ENCODE measurements around the gene STIP1.

STIP1 gene

GRCh38 chr11:64207256-64208085 is 21.5 kb downstream of the STIP1 start:
- H3K4me2 ChIP-seq = peak overlapping the region; percentile 96 to 100 (median 99)
- TF ChIP-seq Cebpa-rat (IDR thresholded peaks at IDR 0.05) = 0 out of 22 replicates have a peak, but pooled peaks of 2 of the 11 experiments have one; percentile 15 to 33
- H3K36me3 ChIP-seq = peaks cover 41 to 80% (median 62%) of the 10 kb centered on the region in 11 experiments
- H3K4me3 ChIP-seq = peak overlapping the region; percentile 82 to 98 (median 94)
- no peaks in the 10 kb centered on the region for H3K27me3 ChIP-seq
- H3K9me3 ChIP-seq (replicated peaks in 1 of 11) = no peaks in the 10 kb centered on the region
- peak overlapping the region; percentile 87 to 100 (median 97) for H3K27ac ChIP-seq
- H3K4me1 ChIP-seq = peaks cover 61 to 78% (median 73%) of the 10 kb centered on the region in 10 experiments
- H3K9ac ChIP-seq = peak overlapping the region; percentile 93 to 99 (median 96)
- H4K20me1 ChIP-seq = peaks cover 47 to 75% (median 63%) of the 10 kb centered on the region in 11 experiments

- peaks cover 69 to 85% (median 79%) of the 10 kb centered on the region in 10 experiments for H3K4me1 ChIP-seq
- peak overlapping the region; percentile 82 to 98 (median 94) for H3K4me3 ChIP-seq
- H3K9ac ChIP-seq = peak overlapping the region; percentile 93 to 99 (median 96)
- H3K4me2 ChIP-seq = peak overlapping the region; percentile 96 to 100 (median 99)
- H3K27ac ChIP-seq = peak overlapping the region; percentile 74 to 100 (median 97)
- no peaks in the 10 kb centered on the region for H3K9me3 ChIP-seq (replicated peaks in 1 of 11)
- H3K27me3 ChIP-seq = no peaks in the 10 kb centered on the region
- peaks cover 42 to 70% (median 60%) of the 10 kb centered on the region in 11 experiments for H4K20me1 ChIP-seq
- no peak for TF ChIP-seq Cebpa-rat (IDR thresholded peaks at IDR 0.05)
- H3K36me3 ChIP-seq = peaks cover 49 to 80% (median 65%) of the 10 kb centered on the region in 11 experiments
Measured at GRCh38 chr11:64208086-64208795, 22.3 kb downstream of the STIP1 start.

GRCh38 chr11:64208796-64209562 is 23.0 kb downstream of the STIP1 start:
- Histone ChIP-seq H3K27ac (peak overlapping the region; percentile 74 to 100 (median 97); a peak in 21 of 22 replicates), H4K20me1 (peaks cover 34 to 70% (median 58%) of the 10 kb centered on the region in 11 experiments), H3K4me2 (peak overlapping the region; percentile 96 to 100 (median 99)), H3K36me3 (peaks cover 55 to 80% (median 69%) of the 10 kb centered on the region in 11 experiments), H3K9ac (peak overlapping the region; percentile 93 to 99 (median 96)), H3K4me3 (peak overlapping the region; percentile 82 to 98 (median 94)), H3K27me3 (no peaks in the 10 kb centered on the region), H3K4me1 (peaks cover 76 to 88% (median 81%) of the 10 kb centered on the region in 10 experiments), H3K9me3 (replicated peaks in 1 of 11) (no peaks in the 10 kb centered on the region)
- TF ChIP-seq Cebpa-rat (IDR thresholded peaks at IDR 0.05) = no peak

- H3K4me3 ChIP-seq = peak overlapping the region; percentile 82 to 98 (median 94); a peak in 19 of 20 replicates
- peak overlapping the region; percentile 96 to 100 (median 99) for H3K4me2 ChIP-seq
- H3K9me3 ChIP-seq (replicated peaks in 1 of 11) = no peaks in the 10 kb centered on the region
- H3K9ac ChIP-seq = peak overlapping the region; percentile 93 to 99 (median 96)
- H3K27ac ChIP-seq = peak overlapping the region; percentile 74 to 100 (median 97); a peak in 20 of 22 replicates
- TF ChIP-seq Cebpa-rat (IDR thresholded peaks at IDR 0.05) = no peak
- peaks cover 76 to 88% (median 81%) of the 10 kb centered on the region in 10 experiments for H3K4me1 ChIP-seq
- H3K36me3 ChIP-seq = peaks cover 56 to 80% (median 69%) of the 10 kb centered on the region in 11 experiments
- H3K27me3 ChIP-seq = no peaks in the 10 kb centered on the region
- peaks cover 30 to 70% (median 53%) of the 10 kb centered on the region in 11 experiments; a peak in 21 of 22 replicates for H4K20me1 ChIP-seq
Measured at GRCh38 chr11:64209563-64209843, 23.5 kb downstream of the STIP1 start.

DNA sequence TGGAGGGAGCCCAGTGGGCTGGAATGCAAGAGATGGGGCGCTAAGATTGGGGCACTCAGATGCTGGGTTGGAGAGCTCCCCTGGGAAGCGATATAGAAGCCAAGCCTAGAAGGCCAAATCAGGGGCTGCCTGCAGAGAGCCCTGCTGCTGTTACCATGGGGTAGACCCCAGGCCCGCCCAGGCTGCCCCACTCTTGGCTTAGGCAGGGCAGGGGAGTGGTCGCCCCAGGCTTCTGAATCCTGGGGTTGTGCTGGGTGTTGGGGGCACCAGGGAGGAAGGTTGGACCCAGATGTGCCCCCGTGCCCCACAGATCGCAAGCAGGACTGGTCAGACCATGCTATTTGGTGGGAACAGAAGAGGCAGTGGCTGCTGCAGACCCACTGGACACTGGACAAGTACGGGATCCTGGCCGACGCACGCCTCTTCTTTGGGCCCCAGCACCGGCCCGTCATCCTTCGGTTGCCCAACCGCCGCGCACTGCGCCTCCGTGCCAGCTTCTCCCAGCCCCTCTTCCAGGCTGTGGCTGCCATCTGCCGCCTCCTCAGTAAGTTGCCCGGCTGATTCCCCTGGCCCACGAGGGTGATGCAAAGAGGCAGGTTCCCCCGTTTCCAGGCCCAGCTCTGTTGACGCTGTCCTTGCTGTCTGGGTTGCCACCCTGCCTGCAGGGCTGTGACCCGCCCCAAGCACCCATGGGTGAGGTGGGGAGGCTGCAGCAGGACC is 24.5 kb downstream of the STIP1 start:
- no peak for TF ChIP-seq Cebpa-rat (IDR thresholded peaks at IDR 0.05)
- Histone ChIP-seq H3K9ac (peak overlapping the region; percentile 9 to 99 (median 96); a peak in 17 of 22 replicates), H3K4me3 (peak overlapping the region in 5 of 10 experiments; percentile 28 to 98 (median 96); a peak in 4 of 20 replicates), H3K4me2 (peak overlapping the region; percentile 96 to 100 (median 99)), H3K27me3 (no peaks in the 10 kb centered on the region), H3K9me3 (replicated peaks in 1 of 11) (no peaks in the 10 kb centered on the region), H3K4me1 (peaks cover 76 to 88% (median 81%) of the 10 kb centered on the region in 10 experiments), H3K36me3 (peaks cover 51 to 85% (median 73%) of the 10 kb centered on the region in 11 experiments), H4K20me1 (peaks cover 30 to 79% (median 48%) of the 10 kb centered on the region in 11 experiments; a peak in 20 of 22 replicates), H3K27ac (peak overlapping the region in 10 of 11 experiments; percentile 1 to 99 (median 28); a peak in 9 of 22 replicates)

DNA sequence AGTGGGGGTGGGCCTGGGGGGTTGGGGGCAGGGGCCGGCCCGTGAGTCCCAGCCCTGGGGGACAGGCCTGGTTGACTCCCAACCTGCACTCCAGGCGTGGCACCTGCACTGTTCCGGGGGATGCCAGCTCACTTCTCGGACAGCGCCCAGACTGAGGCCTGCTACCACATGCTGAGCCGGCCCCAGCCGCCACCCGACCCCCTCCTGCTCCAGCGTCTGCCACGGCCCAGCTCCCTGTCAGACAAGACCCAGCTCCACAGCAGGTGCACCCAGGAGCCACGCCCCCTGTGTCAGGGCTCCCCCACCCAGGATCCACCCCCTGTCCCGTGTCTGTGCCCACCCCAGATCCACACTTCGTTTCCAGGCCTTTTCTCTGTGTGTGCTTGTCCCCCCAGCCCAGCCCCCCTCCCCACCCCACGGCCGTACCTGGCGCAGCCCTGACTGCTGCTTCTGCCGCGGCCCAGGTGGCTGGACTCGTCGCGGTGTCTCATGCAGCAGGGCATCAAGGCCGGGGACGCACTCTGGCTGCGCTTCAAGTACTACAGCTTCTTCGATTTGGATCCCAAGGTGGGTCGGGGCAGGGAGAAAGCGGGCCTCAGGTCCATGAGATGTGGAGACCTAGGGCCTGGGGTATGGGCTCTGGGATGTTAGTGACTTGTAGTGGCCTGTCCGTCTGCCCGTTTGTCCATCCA is 25.4 kb downstream of the STIP1 start:
- H3K27me3 ChIP-seq = no peaks in the 10 kb centered on the region
- H3K36me3 ChIP-seq = peaks cover 58 to 92% (median 81%) of the 10 kb centered on the region in 11 experiments
- H3K9me3 ChIP-seq (replicated peaks in 1 of 11) = no peaks in the 10 kb centered on the region
- peak overlapping the region in 7 of 11 experiments; percentile 6 to 82 (median 30); a peak in 4 of 22 replicates for H3K27ac ChIP-seq
- H3K4me1 ChIP-seq = peaks cover 76 to 88% (median 81%) of the 10 kb centered on the region in 10 experiments
- TF ChIP-seq Cebpa-rat (IDR thresholded peaks at IDR 0.05) = no peak
- peak overlapping the region in 1 of 10 experiments; percentile 22; a peak in 1 of 20 replicates for H3K4me3 ChIP-seq
- H3K9ac ChIP-seq = peak overlapping the region in 8 of 11 experiments; percentile 3 to 53 (median 21); a peak in 7 of 22 replicates
- H4K20me1 ChIP-seq = peaks cover 30 to 87% (median 46%) of the 10 kb centered on the region in 11 experiments; a peak in 20 of 22 replicates
- peak overlapping the region; percentile 16 to 97 (median 80); a peak in 18 of 22 replicates for H3K4me2 ChIP-seq

DNA sequence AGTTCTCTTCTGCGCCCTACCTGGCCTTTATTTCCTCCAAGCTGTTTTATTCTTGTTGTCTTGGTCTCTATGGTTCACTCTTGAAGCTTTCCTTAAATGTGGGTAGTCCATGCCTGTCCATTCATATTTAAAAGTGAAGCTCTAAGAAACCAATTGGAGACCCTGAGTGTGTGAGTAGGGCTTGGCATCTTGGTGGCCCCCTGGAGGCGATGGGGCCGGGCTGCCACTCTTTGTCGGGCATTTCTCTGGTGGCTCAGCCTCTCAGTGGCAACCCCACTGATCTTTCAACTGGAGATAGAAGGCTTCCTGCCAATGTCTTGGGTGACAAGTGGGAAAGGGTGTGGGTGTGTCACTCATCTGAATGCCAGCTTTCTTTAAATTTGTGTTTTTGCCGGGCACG is 30.9 kb downstream of the STIP1 start:
- Histone ChIP-seq H3K36me3 (peaks cover 79 to 98% (median 91%) of the 10 kb centered on the region in 11 experiments), H3K4me3 (no peak overlapping the region), H4K20me1 (peaks cover 4 to 97% (median 51%) of the 10 kb centered on the region in 11 experiments; a peak in 20 of 22 replicates), H3K9ac (peak overlapping the region in 2 of 11 experiments; percentile 30 to 37; a peak in 3 of 22 replicates), H3K4me2 (peak overlapping the region; percentile 7 to 57 (median 36); a peak in 16 of 22 replicates), H3K4me1 (peaks cover 61 to 99% (median 70%) of the 10 kb centered on the region in 10 experiments), H3K27me3 (no peaks in the 10 kb centered on the region), H3K9me3 (replicated peaks in 1 of 11) (no peaks in the 10 kb centered on the region), H3K27ac (peak overlapping the region in 1 of 11 experiments; percentile 37; a peak in 3 of 22 replicates)
- TF ChIP-seq Cebpa-rat (IDR thresholded peaks at IDR 0.05) = no peak

Measured in BLaER1 treated with 17β-estradiol and CSF1 and Interleukin-3, amounts not matched to agents 10 nM and 100 nM (cell line).